Measurements from ENCODE around the gene KANSL3.

GRCh38 chr2:96616128-96616527 lies 22.0 kb downstream of the KANSL3 start:
- no peak for TF ChIP-seq CTCF (conservative IDR thresholded peaks at IDR 0.05)
- TF ChIP-seq ZFX (IDR thresholded peaks at IDR 0.05): no peak
